Neural progenitor cell (in vitro differentiated cells): ENCODE results near the gene ZNF618.

Source experiments
- CTCF ChIP-seq: fragments of 200-600 bp; sonication (generic); IDR thresholded peaks from 2 replicates; pipeline ENCODE4 v1.5.1; 2017; ENCODE audit warnings: antibody characterized with exemption, mild to moderate bottlenecking
- EZH2 ChIP-seq: fragments of 200-600 bp; sonication (generic); IDR thresholded peaks from 2 replicates; pipeline ENCODE4 v1.6.1; 2017; ENCODE audit warnings: antibody characterized with exemption, mild to moderate bottlenecking, moderate library complexity

- TF ChIP-seq CTCF (no peak), EZH2 (no peak)
Measured at GRCh38 chr9:113903514-113904077, 27.5 kb downstream of the ZNF618 start.
